SJSA1 (cell line): ENCODE results near the gene ERC2. TPM values are rescaled to one million over a fixed set of nuclear protein-coding genes. Genes with fewer than 3 reads are reported as not detected.
"Not testable (repeated sequence)": the region's sequence is repeated elsewhere in the genome, so short reads cannot be mapped to it uniquely, and the experiment has no call there.

Source experiments
- DNase-seq, 2 experiments: peaks; one replicate each; pipeline ENCODE4 v3.0.0-alpha.2; 2015 to 2020; ENCODE audit warnings: low spot score in 2 of 2, low read depth in 1 of 2
- H3K27ac ChIP-seq: fragments of 250-450 bp; sonication (Bioruptor Pico); 2 replicates; pipeline ENCODE4 v1.5.1; 2020; ENCODE audit warnings: mild to moderate bottlenecking, moderate library complexity
- H3K27me3 ChIP-seq: fragments of 250-450 bp; sonication (Bioruptor Pico); replicated peaks from 2 replicates; pipeline ENCODE4 v1.5.1; 2020; ENCODE audit warnings: mild to moderate bottlenecking, moderate library complexity
- H3K36me3 ChIP-seq: fragments of 250-450 bp; sonication (Bioruptor Pico); 2 replicates; pipeline ENCODE4 v1.5.1; 2020; ENCODE audit warnings: mild to moderate bottlenecking
- H3K4me1 ChIP-seq: fragments of 250-450 bp; sonication (Bioruptor Pico); replicated peaks from 2 replicates; pipeline ENCODE4 v1.6.1; 2021; ENCODE audit warnings: mild to moderate bottlenecking
- H3K4me3 ChIP-seq: fragments of 250-450 bp; sonication (Bioruptor Pico); 2 replicates; pipeline ENCODE4 v1.5.1; 2020; ENCODE audit warnings: mild to moderate bottlenecking
- H3K9me3 ChIP-seq: fragments of 250-450 bp; sonication (Bioruptor Pico); replicated peaks from 2 replicates; pipeline ENCODE4 v1.5.1; 2020; ENCODE audit warnings: mild to moderate bottlenecking
- total RNA-seq: library from RNA; depleted of rRNA; stranded (reverse); fragments of >200 nt; shearing (Covaris generic); gene quantifications from 2 replicates; pipeline ENCODE4 v1.2.3, GENCODE V29; 2014; rRNA removed

ERC2 gene
- 0.13 and 0.81 TPM in 2 replicates for total RNA-seq

DNA sequence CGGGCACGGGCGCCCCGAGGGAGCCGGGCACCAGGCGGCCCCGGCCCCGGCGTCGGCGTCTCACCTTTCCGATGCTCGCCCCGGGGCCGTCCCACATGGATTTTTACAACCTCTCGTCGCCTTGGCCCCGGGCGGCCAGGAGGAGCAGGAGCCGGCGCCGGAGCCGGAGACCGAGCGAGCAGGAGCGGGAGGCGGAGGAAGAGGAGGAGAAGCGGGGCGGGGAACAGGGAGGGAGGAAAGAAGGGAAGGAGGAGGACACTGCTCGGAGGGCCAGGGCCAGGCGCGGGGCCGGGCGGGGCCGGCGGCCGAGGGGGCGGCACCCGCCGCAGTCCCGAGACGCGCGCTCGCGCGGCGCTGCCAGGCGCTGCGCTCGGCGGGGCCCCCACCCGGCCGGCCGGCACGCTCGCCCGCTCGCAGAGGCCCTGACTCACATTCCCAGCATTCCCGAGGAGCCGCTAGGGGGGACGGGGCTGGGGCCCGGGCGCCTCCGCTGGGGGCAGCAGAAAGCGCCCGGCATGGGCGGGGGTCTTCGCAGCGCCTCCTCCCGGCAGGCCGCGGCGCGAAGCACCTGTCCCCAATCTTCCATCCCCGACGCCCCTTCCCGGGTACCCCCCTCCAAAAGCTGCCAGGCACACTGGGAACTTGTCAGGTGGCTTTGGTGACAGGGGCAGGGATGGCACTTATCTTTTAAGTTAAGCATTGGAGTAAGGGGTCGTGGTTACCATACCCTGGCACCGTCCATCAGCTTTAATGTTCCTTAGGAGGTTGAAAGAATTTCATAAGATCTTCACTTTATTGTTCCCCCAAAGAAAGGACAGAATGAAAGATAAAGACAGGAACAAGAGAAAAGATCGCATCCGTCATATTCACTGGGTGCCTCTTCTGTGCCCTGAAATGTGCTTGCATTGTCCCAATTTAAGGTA lies at the start of gene ERC2:
Gene ERC2, minus strand, starts transcription at position 284 of the 923 bp plus-strand sequence.
- Histone ChIP-seq H3K36me3 (no peaks in the 10 kb centered on the region), H3K9me3 (no peaks in the 10 kb centered on the region), H3K4me3 (peak within 1 kb of the TSS; percentile 31), H3K27ac (no peak within 1 kb of the TSS), H3K4me1 (peaks cover 4% of the 10 kb centered on the region; the same call in 1 of the 2 replicates), H3K27me3 (peaks cover 23% of the 10 kb centered on the region)
- DNase-seq, result peak; percentile 5 to 45

DNA sequence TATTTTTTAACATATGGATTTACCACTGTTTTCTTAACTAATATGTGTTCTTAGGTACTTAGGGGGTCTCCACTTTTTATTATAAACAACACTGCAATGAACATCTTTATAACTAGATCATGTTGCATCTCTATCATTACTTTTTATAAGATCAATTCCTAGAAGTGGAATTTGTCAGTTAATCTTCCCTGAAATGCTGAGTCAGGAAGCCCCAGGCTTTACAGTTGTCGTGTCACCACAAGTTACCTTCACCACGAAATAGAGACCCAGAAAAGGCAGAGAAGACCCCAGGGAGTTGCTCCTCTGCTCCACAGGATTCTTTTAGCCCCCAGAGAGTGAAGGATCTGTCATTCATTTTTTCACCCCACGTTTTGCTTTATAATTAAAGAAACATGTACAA lies 34.5 kb upstream of the ERC2 start:
- DNase-seq, result no peak
- Histone ChIP-seq H3K4me3 (no peak overlapping the region), H3K4me1 (no peaks in the 10 kb centered on the region), H3K9me3 (no peaks in the 10 kb centered on the region), H3K36me3 (no peaks in the 10 kb centered on the region), H3K27me3 (no peaks in the 10 kb centered on the region), H3K27ac (no peak overlapping the region)

DNA sequence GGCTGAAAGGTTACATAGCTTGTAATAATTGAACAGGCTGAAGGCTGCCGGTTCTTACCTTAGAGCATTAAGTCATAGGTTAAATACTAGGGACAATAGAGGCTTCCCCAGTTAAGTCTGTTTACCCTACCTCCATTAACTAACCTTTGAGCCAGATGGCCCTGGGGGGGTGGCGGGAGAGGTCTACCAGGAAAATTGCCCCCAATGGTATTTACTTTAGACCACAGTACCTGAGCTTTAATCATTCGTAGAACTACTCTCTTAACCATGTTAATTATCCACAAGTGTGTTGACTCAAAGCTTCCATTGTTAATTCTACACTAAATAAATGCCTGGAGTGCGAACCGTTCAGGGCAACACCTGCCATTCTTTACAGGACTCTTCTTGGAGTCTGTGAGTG lies 28.1 kb upstream of the ERC2 start:
- not testable (repeated sequence) for H3K27ac ChIP-seq, H3K4me1 ChIP-seq, DNase-seq, H3K4me3 ChIP-seq, H3K27me3 ChIP-seq, H3K36me3 ChIP-seq, H3K9me3 ChIP-seq

DNA sequence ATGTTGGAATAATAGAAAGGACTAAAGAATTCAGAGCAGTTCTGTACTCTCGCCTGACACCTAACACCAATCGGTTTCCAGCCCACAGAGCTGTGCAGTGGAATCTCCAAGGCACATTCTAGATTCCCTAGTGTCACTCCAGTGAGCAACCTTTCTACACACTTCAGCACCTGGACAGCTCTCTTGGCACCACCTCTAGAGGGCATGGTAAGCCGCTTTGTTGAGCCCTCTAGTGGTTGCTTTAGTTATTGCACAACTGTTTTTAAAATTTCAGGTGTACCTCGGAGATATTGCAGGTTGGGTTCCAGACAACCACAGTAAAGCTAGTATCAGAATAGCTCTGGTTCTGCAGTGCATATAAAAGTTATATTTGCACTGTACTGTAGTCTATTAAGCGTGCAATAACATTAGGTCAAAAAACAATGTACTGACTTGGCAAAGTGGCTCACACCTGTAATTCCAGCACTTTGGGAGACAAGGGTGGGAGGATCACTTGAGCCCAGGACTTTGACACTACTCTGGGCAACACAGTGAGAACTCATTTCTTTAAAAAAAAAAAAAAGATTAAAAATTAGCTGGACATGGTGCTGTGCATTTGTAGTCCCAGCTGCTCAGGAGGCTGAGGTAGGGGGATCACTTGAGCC lies 26.5 kb upstream of the ERC2 start:
- Histone ChIP-seq H3K27me3 (no peaks in the 10 kb centered on the region), H3K27ac (no peak overlapping the region), H3K4me3 (no peak overlapping the region), H3K36me3 (no peaks in the 10 kb centered on the region), H3K4me1 (no peaks in the 10 kb centered on the region), H3K9me3 (no peaks in the 10 kb centered on the region)
- DNase-seq, result peak; percentile 46 to 64

DNA sequence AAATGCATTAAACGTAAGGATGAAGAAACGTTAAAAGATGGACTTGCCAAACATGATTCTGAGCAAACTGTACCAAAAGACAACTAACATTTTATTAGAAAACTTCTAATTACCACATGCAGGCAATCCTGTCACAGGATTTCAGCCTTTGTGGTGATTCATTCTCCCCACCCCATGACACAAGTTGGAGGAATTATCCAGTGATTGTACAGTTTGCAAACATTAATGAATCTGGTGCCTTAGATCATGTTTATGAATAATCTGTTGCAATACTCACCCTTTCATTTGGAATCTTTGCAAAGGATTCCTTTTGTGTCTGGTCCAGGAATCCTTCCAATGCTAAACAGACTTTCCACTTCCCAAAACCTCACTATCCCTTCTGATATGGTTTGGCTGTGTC lies 23.3 kb upstream of the ERC2 start:
- H3K4me3 ChIP-seq, result no peak overlapping the region
- H3K27ac ChIP-seq, result no peak overlapping the region
- no peaks in the 10 kb centered on the region for H3K36me3 ChIP-seq
- H3K9me3 ChIP-seq, result no peaks in the 10 kb centered on the region
- DNase-seq, result no peak
- H3K27me3 ChIP-seq, result no peaks in the 10 kb centered on the region
- H3K4me1 ChIP-seq, result no peaks in the 10 kb centered on the region

DNA sequence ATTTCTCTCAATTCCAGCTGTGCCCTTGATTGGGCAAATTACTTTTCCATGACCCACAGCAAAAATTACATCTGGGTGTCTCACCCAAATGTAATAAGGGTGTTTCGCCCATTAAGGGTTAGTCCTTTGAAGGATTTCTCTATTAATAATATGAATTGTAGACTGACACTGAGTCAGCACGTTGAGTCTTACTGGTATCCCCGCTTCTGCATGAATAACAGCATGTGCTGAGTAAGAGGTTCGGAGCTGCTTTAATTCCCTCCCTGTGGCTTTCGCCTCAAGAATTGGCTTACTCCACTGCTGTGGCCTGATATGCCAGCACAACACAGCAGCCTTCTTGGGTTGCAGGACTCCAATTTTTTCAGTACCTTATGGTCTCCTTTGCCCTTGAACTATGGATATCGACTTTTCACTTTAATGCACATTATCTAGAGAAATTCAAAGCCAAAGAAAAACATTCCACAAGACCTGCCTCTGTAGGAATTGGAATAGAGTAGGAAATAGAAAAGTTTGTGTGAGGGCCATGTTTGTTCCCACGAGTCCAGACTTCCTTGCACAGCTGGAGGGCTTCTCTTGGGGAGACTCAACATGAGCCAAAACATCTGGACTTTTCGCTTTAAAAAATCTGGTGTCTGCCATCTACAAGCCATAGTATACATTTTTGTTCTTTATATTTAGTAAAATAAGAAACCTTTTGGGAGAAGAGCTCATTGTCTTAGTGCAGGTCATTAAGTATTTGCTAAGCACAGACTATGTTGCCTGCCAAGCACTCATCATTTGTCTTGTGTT lies 20.7 kb upstream of the ERC2 start:
- H3K4me3 ChIP-seq, result no peak overlapping the region

DNA sequence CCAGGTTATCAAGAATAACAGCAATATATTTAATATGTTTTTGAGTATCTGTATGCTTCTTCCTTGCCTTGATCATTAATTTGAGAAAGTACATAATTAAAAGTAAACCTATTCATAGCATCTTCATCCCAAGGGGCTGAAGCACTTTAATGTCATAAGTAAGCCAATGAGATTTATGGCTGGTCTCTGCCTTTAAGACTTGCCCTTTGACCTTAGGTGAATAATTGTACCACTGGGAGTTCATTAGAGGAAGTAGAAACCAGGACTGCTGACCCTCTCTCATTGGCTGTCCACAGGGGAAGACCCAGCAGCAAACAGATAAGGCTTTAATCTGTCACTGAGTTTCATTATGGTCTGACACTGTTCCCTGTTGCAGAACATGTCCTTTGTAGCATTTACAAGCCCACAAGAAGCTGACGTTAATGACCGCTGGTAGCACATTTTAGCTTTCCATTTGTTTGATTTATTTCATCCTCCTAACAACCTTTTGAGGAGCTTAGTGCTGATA lies 16.3 kb upstream of the ERC2 start:
- no peak overlapping the region for H3K27ac ChIP-seq
- H3K9me3 ChIP-seq, result no peaks in the 10 kb centered on the region
- 0 out of 2 replicates have a peak, but pooled peaks cover 3% of the 10 kb centered on the region for H3K27me3 ChIP-seq
- H3K4me1 ChIP-seq, result no peaks in the 10 kb centered on the region
- H3K4me3 ChIP-seq, result no peak overlapping the region
- H3K36me3 ChIP-seq, result no peaks in the 10 kb centered on the region
- DNase-seq, result no peak

More for the DNA sequence above, 20.7 kb upstream of the ERC2 start:
- DNase-seq, result no peak
- H3K4me1 ChIP-seq, result no peaks in the 10 kb centered on the region
- H3K27ac ChIP-seq, result no peak overlapping the region
- no peaks in the 10 kb centered on the region for H3K9me3 ChIP-seq
- H3K27me3 ChIP-seq, result no peaks in the 10 kb centered on the region
- no peaks in the 10 kb centered on the region for H3K36me3 ChIP-seq

DNA sequence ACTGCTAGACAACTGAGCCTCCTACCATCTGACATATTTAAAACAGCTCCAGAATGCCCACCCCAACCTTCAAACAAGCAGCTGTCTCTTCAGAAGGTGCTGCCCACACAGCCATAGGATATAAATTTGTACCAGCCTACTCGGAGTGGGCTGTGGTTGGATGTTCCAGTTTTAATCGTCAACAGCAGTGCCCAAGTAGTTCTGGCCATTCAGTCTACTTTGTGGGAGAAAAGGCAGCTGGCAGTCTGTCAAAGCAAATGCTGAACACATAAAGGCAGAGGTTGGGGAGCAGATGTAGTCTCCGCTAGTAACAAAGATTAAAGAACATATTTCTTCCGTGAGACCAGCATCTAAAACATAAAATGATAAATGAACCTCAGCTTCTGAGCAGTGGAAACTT lies 15.9 kb upstream of the ERC2 start:
- no peaks in the 10 kb centered on the region for H3K9me3 ChIP-seq
- H3K27ac ChIP-seq, result no peak overlapping the region
- no peak overlapping the region for H3K4me3 ChIP-seq
- H3K36me3 ChIP-seq, result no peaks in the 10 kb centered on the region
- no peaks in the 10 kb centered on the region for H3K4me1 ChIP-seq
- H3K27me3 ChIP-seq, result 0 out of 2 replicates have a peak, but pooled peaks cover 3% of the 10 kb centered on the region
- DNase-seq, result no peak

DNA sequence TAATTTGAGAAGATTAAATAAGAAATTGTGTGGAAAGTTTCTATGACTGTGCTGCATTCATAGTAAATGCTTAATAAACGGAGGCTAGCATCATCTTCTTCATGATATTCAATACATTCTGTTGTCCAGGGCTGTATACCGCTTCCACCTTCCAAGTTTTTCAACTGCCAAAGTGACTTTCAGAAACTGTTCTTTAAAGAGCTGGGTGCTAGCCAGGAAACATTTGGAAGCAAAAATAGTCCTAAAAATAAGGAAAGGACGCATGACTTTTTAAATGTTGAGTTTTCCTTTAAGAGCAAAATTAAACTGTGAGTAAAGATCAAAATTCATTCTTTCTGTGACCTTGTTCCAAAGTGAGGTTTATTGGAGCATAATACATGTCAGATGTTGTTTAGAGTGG lies 9.4 kb upstream of the ERC2 start:
- H3K27ac ChIP-seq, result no peak overlapping the region
- no peaks in the 10 kb centered on the region for H3K36me3 ChIP-seq
- no peak for DNase-seq
- no peak overlapping the region for H3K4me3 ChIP-seq
- H3K9me3 ChIP-seq, result no peaks in the 10 kb centered on the region
- no peaks in the 10 kb centered on the region for H3K4me1 ChIP-seq
- H3K27me3 ChIP-seq, result 0 out of 2 replicates have a peak, but pooled peaks cover under 1% of the 10 kb centered on the region

DNA sequence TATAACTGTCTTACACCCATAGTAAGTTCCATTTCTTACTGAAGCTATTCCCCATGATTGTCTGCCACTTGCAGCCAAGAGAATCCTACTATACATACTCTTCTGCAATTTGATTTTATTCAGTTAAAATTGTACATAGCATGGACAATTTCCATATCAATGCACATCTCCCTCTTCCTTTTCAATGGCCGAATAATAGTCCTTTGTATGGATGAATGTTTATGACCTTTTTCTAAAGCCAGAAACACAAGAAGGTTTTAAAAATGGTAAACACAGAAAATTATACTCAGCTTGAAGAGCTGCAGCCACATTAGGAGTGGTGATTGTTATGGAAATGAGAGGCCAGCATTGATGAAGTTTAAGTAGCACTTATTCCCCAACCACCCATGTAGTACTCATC lies 8.5 kb upstream of the ERC2 start:
- Histone ChIP-seq H3K36me3 (no peaks in the 10 kb centered on the region), H3K4me3 (no peak overlapping the region), H3K4me1 (no peaks in the 10 kb centered on the region), H3K27me3 (no peaks in the 10 kb centered on the region), H3K9me3 (no peaks in the 10 kb centered on the region), H3K27ac (no peak overlapping the region)
- DNase-seq, result no peak

DNA sequence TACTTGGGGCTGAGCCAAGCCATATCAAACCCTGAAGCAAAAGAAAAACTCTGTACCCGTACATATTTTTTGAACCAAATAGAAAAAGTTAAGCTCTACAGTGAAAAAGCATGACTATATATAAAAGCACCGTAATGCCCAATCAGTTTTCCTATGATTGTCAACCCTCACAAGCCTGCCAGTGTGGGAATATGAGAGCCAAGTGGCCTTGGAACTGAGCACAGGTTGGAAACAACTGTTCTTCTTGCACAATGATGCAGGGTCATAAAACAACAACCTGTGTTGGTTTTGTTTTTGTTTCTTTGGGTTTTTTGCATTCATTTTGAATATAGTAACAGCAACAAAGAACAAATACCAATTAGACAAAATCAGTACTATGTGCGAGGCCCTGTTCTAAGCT lies 3.5 kb upstream of the ERC2 start:
- H3K4me3 ChIP-seq, result no peak overlapping the region

DNA sequence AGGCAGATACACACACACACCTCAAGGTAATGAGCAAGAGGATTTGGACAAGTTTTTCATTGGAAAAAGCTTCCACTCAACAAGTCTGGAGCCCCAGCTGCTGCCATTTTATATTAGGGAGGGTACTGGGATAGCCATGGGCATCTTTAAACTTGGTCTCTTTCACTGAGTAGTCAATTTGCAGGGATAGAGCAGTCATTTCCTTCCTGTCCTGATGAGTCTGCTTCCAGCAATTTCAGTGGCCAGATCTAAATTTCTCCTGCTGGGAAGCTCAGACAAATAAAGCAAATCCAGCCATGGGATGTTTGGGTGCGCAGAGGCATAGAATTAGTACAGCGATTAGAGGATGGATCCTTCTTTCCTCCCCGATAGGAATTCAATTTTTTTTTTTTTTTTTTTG lies 874 bp upstream of the ERC2 start:
- H3K4me3 ChIP-seq, result no peak overlapping the region
- no peaks in the 10 kb centered on the region for H3K9me3 ChIP-seq
- DNase-seq, result no peak
- no peak overlapping the region for H3K27ac ChIP-seq
- H3K4me1 ChIP-seq, result peaks cover 4% of the 10 kb centered on the region; the same call in 1 of the 2 replicates
- H3K27me3 ChIP-seq, result peaks cover 23% of the 10 kb centered on the region
- no peaks in the 10 kb centered on the region for H3K36me3 ChIP-seq

More for the DNA sequence above, 3.5 kb upstream of the ERC2 start:
- H3K9me3 ChIP-seq, result no peaks in the 10 kb centered on the region
- peaks cover 16% of the 10 kb centered on the region for H3K27me3 ChIP-seq
- peaks cover 4% of the 10 kb centered on the region; the same call in 1 of the 2 replicates for H3K4me1 ChIP-seq
- H3K27ac ChIP-seq, result no peak overlapping the region
- H3K36me3 ChIP-seq, result no peaks in the 10 kb centered on the region
- no peak for DNase-seq

DNA sequence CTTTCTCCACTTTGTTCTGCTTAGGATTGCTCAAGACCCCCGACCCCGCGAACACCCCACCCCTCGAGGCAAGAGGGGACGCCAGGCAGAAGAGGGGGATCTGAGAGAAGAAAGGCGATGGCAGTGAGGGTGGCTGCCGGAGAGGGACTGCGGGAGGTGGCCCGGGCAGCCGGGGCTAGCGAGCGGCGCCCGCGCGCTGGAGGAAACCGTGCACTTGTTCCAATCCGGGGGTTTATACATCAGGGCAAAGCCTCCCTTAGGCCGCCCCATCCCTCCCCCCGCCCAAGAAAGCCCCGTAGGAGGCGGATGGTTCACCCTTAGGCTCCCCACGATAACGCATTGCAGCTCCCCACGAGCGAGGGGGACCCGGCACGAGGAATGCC lies 475 bp downstream of the ERC2 start:
- Histone ChIP-seq H3K4me3 (peak overlapping the region; percentile 31), H3K27me3 (peaks cover 23% of the 10 kb centered on the region), H3K9me3 (no peaks in the 10 kb centered on the region), H3K36me3 (no peaks in the 10 kb centered on the region), H3K4me1 (peaks cover 4% of the 10 kb centered on the region; the same call in 1 of the 2 replicates), H3K27ac (no peak overlapping the region)
- no peak for DNase-seq
